Osteocyte (in vitro differentiated cells): ENCODE measurements around the gene FSTL5. TPM values are rescaled to one million over a fixed set of nuclear protein-coding genes. Genes with fewer than 3 reads are reported as not detected.
"Not testable (repeated sequence)": the region's sequence is repeated elsewhere in the genome, so short reads cannot be mapped to it uniquely, and the experiment has no call there.

Experiments used
- DNase-seq: peaks from one replicate; pipeline ENCODE4 v3.0.0; 2021; ENCODE audit warnings: mixed read lengths; ENCODE audit not compliant: unreplicated experiment; ENCODE audit errors: extremely low spot score
- H3K27ac Mint-ChIP-seq: one replicate; pipeline ENCODE4 v1.8.0; 2021; ENCODE audit warnings: mild to moderate bottlenecking, mixed read lengths; ENCODE audit not compliant: unreplicated experiment
- H3K27me3 Mint-ChIP-seq: one replicate; pipeline ENCODE4 v1.8.0; 2021; ENCODE audit warnings: mixed read lengths; ENCODE audit not compliant: unreplicated experiment
- H3K36me3 Mint-ChIP-seq: one replicate; pipeline ENCODE4 v1.8.0; 2021; ENCODE audit warnings: mixed read lengths; ENCODE audit not compliant: unreplicated experiment
- H3K4me1 Mint-ChIP-seq: one replicate; pipeline ENCODE4 v1.8.0; 2021; ENCODE audit warnings: mixed read lengths; ENCODE audit not compliant: unreplicated experiment
- H3K4me3 Mint-ChIP-seq: one replicate; pipeline ENCODE4 v1.8.0; 2021; ENCODE audit warnings: mild to moderate bottlenecking, moderate library complexity, mixed read lengths; ENCODE audit not compliant: unreplicated experiment
- H3K9me3 Mint-ChIP-seq: one replicate; pipeline ENCODE4 v1.8.0; 2021; ENCODE audit warnings: mixed read lengths; ENCODE audit not compliant: unreplicated experiment
- total RNA-seq: library from RNA; stranded (reverse); gene quantifications from 2 replicates; pipeline ENCODE4 v1.2.1, GENCODE V29; 2021
- TF ChIP-seq, protein P1 (sequence below): fragments of 200-600 bp; sonication (generic); IDR thresholded peaks from 2 replicates; pipeline ENCODE4 v1.5.0; 2021; ENCODE audit warnings: antibody characterized with exemption, mild to moderate bottlenecking, moderate library complexity

Gene FSTL5
- total RNA-seq, 1 donor from 2014 or later, result 0.11 TPM

DNA sequence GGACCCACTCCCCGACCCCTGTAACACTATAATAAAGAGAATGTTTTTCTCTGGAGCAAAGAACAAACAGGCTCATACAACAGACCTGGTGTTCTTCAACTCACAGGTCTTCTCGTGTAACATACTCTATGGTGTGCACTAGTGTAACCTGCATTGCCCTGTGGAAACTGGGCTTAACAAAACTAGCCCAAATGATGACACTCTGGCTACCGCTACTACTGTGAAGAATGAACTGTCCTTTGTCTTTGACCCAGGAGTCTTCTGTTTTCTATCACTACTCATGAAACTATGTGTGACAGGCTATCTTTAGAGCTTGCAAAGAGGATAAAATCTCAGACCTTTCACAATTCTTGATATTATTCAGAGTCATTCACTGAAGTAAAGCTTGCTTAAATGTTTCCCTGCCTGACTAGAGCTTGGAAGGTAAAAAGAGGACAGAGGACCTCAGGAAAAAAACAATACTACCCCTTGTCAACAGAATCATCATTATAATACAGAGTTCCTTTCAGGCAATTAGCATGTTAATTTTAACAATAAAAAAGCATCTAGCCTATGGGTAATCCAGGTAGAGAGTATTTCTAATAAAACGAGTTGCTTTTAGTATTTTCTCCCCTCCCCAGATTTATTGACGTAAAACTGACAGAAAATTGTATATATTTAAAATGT, 59.2 kb downstream of the FSTL5 start:
- DNase-seq, result no peak
- no peaks in the 10 kb centered on the region for H3K27me3 Mint-ChIP-seq
- H3K4me3 Mint-ChIP-seq, result no peak overlapping the region
- no peaks in the 10 kb centered on the region for H3K36me3 Mint-ChIP-seq
- no peaks in the 10 kb centered on the region for H3K4me1 Mint-ChIP-seq
- no peaks in the 10 kb centered on the region for H3K9me3 Mint-ChIP-seq
- TF ChIP-seq, protein P1, sequence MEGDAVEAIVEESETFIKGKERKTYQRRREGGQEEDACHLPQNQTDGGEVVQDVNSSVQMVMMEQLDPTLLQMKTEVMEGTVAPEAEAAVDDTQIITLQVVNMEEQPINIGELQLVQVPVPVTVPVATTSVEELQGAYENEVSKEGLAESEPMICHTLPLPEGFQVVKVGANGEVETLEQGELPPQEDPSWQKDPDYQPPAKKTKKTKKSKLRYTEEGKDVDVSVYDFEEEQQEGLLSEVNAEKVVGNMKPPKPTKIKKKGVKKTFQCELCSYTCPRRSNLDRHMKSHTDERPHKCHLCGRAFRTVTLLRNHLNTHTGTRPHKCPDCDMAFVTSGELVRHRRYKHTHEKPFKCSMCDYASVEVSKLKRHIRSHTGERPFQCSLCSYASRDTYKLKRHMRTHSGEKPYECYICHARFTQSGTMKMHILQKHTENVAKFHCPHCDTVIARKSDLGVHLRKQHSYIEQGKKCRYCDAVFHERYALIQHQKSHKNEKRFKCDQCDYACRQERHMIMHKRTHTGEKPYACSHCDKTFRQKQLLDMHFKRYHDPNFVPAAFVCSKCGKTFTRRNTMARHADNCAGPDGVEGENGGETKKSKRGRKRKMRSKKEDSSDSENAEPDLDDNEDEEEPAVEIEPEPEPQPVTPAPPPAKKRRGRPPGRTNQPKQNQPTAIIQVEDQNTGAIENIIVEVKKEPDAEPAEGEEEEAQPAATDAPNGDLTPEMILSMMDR, result no peak
- no peak overlapping the region for H3K27ac Mint-ChIP-seq

DNA sequence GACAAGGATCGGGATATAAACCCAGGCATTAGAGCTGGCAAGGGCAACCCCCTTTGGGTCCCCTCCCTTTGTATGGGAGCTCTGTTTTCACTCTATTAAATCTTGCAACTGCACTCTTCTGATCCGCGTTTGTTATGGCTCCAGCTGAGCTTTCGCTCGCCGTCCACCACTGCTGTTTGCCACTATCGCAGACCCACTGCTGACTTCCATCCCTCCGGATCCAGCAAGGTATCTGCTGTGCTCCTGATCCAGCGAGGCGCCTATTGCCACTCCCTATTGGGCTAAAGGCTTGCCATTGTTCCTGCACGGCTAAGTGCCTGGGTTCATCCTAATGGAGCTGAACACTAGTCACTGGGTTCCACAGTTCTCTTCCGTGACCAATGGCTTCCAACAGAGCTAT, 59.9 kb downstream of the FSTL5 start:
- H3K27me3 Mint-ChIP-seq, H3K4me1 Mint-ChIP-seq, DNase-seq, H3K36me3 Mint-ChIP-seq, H3K27ac Mint-ChIP-seq, H3K9me3 Mint-ChIP-seq, H3K4me3 Mint-ChIP-seq: not testable (repeated sequence)

DNA sequence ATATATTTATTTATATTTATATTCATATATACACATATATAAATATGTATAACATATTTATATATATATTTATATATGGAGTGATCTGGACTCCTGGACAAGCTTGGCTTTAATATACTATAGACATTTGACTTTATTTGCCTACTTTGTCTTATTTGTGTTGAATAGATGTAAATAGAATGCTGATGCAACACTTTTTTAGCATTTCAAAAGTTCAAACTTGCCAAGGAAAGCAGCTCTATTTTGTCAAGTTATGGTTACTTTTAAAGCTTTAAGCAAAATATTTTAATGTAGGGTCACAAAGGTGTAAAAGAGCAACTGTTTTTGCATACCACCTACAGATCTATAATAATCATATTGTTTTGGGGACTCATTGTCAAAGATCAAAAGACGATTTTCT, 61.1 kb downstream of the FSTL5 start:
- TF ChIP-seq, protein P1, result no peak
- Mint-ChIP-seq H3K27ac (no peak overlapping the region), H3K36me3 (no peaks in the 10 kb centered on the region), H3K9me3 (no peaks in the 10 kb centered on the region), H3K4me3 (no peak overlapping the region), H3K27me3 (no peaks in the 10 kb centered on the region), H3K4me1 (no peaks in the 10 kb centered on the region)
- DNase-seq, result no peak

DNA sequence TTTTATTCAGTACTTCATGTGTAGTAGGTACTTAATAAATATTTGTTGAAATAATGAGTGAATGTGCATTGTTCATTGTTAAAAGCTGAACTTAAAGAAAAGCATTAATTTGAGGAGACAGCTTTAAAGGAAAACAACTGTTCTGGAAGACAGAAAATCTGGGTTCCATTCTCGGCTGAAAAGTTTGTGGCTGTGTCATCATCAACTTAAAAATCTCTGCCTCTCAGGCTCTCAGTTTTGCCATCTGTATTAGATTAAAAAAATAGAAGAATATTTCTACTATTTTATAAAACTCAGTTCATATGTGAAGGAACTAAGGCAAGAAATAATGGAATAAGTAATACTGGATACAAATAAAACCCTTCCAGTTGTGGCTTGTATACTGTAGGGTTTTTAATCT, 62.5 kb downstream of the FSTL5 start:
- TF ChIP-seq, protein P1, result no peak
- H3K4me3 Mint-ChIP-seq, result no peak overlapping the region
- no peaks in the 10 kb centered on the region for H3K4me1 Mint-ChIP-seq
- H3K36me3 Mint-ChIP-seq, result no peaks in the 10 kb centered on the region
- no peaks in the 10 kb centered on the region for H3K9me3 Mint-ChIP-seq
- no peak for DNase-seq
- H3K27ac Mint-ChIP-seq, result no peak overlapping the region
- H3K27me3 Mint-ChIP-seq, result no peaks in the 10 kb centered on the region

DNA sequence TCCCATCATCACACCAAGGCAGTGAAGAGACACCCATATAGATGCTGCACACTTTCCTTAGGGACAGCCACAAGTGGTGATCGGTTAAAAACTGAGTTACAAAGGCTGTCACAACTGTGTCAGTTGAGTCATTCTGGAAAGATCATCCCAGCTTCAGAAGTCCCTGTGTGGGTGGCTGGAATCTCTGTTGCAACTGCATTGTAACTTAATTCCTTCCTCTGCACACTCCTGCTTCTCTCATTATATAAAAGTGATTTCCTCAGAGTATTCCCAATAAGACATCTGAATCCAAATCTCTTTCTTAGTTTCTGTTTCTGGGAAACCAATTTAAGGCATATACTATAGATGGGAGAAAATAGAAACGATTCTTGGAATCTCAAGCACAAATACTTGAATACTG, 88.1 kb downstream of the FSTL5 start:
- peaks cover 3% of the 10 kb centered on the region for H3K27me3 Mint-ChIP-seq
- no peaks in the 10 kb centered on the region for H3K36me3 Mint-ChIP-seq
- no peak overlapping the region for H3K4me3 Mint-ChIP-seq
- no peaks in the 10 kb centered on the region for H3K9me3 Mint-ChIP-seq
- DNase-seq, result no peak
- H3K4me1 Mint-ChIP-seq, result no peaks in the 10 kb centered on the region
- TF ChIP-seq, protein P1, result no peak
- H3K27ac Mint-ChIP-seq, result no peak overlapping the region

DNA sequence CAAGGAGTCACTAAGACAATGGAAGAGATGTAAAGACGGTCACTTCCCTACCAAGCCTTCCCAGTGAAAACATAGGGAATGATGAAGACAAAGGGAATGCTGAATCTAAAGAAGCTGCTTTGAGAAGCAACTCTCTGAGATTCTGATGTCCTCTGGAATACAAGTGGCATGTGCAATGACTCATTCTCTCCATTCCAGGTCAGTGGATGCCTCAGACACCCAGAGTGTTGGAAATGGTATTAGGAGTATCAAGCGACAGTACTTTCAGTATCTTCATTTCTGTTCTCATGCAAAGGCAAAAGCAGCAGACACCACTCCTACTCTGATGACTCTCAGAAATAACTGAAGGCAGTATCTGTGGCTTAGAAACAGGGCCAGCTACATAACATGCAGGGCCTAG, 102.6 kb downstream of the FSTL5 start:
- no peak for DNase-seq
- Mint-ChIP-seq H3K27ac (no peak overlapping the region), H3K36me3 (no peaks in the 10 kb centered on the region), H3K4me3 (no peak overlapping the region), H3K9me3 (no peaks in the 10 kb centered on the region), H3K4me1 (no peaks in the 10 kb centered on the region), H3K27me3 (no peaks in the 10 kb centered on the region)
- TF ChIP-seq, protein P1, result no peak
